Activated CD8-positive, alpha-beta memory T cell treated with anti-CD3 and anti-CD28 coated beads for 36 hours (primary cell): ENCODE data around the gene CDC42EP4. TPM values are rescaled to one million over a fixed set of nuclear protein-coding genes. Genes with fewer than 3 reads are reported as not detected.
"Not testable (repeated sequence)": the region's sequence is repeated elsewhere in the genome, so short reads cannot be mapped to it uniquely, and the experiment has no call there.

Source experiments
- CTCF ChIA-PET: fragments of 350-600 bp; sonication (Branson Sonifier 250); formaldehyde crosslinking; loops from one replicate; lab custom pipeline; 2021; ENCODE audit warnings: antibody characterized with exemption; lab: Charles Lee
- POLR2A ChIA-PET: fragments of 350-600 bp; sonication (Branson Sonifier 250); formaldehyde crosslinking; loops from one replicate; lab custom pipeline; 2021; ENCODE audit warnings: antibody characterized with exemption; lab: Charles Lee
- total RNA-seq, 2 experiments: library from RNA; stranded (reverse); gene quantifications; one replicate each; pipeline ENCODE4 v1.2.3, GENCODE V29; 2021

Gene CDC42EP4
- total RNA-seq, 2 experiments from 2014 or later, result 0.34 to 0.53 TPM

- ChIA-PET CTCF (no interaction called here), POLR2A (no interaction called here)
These were observed 34.8 kb upstream of the CDC42EP4 start for GRCh38 chr17:73346501-73347162.

GRCh38 chr17:73343739-73344454 is 32.1 kb upstream of the CDC42EP4 start:
- ChIA-PET CTCF (no interaction called here), POLR2A (no interaction called here)

DNA sequence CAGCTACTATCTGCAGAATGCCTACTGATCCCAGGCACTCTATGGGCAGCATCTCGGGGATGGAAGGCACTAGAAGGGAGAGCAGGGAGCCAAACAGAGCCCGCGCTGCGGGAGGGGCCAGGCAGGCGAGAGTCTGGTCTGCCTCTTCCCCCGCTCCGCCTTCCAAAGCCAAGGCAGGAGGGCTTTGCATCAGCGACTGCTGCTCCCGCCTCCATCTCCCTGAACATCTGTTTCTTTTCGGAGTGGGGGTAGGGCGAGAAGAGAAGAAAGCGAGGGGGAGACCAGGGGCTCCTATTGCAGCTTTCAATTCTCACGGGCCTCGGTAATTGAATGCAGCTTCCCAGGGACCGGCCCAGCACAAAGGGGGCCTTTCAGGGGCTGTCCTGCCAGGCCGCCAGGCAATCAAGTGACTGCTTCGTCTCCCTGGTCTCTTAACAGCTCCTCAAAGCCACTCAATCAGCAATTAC is 31.4 kb upstream of the CDC42EP4 start:
- POLR2A ChIA-PET, result no interaction called here
- CTCF ChIA-PET, result interaction anchor here (0.9 kb wide), 1 partner anchor 27 kb away, joined by 3 read pairs; no protein-coding TSS in a partner anchor

GRCh38 chr17:73342541-73343167 is 30.9 kb upstream of the CDC42EP4 start:
- ChIA-PET POLR2A (no interaction called here), CTCF (interaction anchor here (0.9 kb wide), 1 partner anchor 27 kb away, joined by 3 read pairs; no protein-coding TSS in a partner anchor)

- CTCF ChIA-PET, result interaction anchor here (0.9 kb wide), 1 partner anchor 28 kb away, joined by 3 read pairs; no protein-coding TSS in a partner anchor
These were observed 30.3 kb upstream of the CDC42EP4 start for GRCh38 chr17:73342050-73342522.

GRCh38 chr17:73341350-73342049 is 29.7 kb upstream of the CDC42EP4 start:
- POLR2A ChIA-PET, result no interaction called here
- CTCF ChIA-PET, result no interaction called here

More at GRCh38 chr17:73342050-73342522, 30.3 kb upstream of the CDC42EP4 start:
- POLR2A ChIA-PET, result no interaction called here

DNA sequence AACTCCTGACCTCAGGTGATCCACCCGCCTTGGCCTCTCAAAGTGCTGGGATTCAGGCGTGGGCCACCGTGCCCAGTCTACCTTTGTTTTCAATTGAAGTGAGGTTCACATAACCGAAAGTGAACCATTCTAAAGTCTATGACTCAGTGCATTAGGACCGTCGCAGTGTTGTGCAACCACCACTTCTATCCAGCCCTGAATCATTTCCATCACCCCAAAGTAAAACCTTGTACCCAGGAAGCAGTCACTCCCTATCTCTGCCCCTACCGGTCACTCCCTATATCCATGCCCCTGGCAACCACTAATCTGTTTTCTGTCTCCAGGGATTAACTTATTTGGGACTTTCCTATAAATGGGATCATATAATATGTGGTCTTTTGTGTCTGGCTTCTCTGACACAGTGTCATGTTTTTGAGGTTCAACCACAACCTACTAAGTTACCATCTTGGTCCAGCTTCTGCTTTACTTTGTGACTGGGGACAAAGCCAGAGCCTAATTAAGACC is 28.3 kb upstream of the CDC42EP4 start:
- ChIA-PET POLR2A (no interaction called here), CTCF (no interaction called here)

- POLR2A ChIA-PET, result no interaction called here
- CTCF ChIA-PET, result no interaction called here
These were observed 26.9 kb upstream of the CDC42EP4 start for GRCh38 chr17:73338566-73339197.

- CTCF ChIA-PET, result no interaction called here
- POLR2A ChIA-PET, result no interaction called here
These were observed 26.3 kb upstream of the CDC42EP4 start for GRCh38 chr17:73338050-73338521.

DNA sequence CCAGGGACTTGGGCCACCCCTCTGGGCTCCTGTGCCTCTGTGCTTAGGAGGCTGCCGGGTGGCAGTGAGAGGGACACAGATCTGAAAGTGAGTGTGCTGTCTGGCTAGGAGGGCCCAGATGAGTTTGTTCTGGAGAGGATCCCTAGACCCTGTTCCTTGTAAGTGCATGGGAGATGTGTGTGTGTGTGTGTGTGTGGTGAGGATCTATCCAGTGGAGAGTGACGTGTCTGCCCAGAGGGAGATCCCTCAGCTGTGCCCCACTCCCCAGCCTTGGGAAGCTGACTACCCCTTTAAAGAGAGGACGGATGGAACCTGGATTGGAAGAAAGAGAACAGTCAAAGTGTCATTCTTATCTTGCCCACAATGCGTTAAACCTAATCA is 25.5 kb upstream of the CDC42EP4 start:
- ChIA-PET CTCF (no interaction called here), POLR2A (no interaction called here)

DNA sequence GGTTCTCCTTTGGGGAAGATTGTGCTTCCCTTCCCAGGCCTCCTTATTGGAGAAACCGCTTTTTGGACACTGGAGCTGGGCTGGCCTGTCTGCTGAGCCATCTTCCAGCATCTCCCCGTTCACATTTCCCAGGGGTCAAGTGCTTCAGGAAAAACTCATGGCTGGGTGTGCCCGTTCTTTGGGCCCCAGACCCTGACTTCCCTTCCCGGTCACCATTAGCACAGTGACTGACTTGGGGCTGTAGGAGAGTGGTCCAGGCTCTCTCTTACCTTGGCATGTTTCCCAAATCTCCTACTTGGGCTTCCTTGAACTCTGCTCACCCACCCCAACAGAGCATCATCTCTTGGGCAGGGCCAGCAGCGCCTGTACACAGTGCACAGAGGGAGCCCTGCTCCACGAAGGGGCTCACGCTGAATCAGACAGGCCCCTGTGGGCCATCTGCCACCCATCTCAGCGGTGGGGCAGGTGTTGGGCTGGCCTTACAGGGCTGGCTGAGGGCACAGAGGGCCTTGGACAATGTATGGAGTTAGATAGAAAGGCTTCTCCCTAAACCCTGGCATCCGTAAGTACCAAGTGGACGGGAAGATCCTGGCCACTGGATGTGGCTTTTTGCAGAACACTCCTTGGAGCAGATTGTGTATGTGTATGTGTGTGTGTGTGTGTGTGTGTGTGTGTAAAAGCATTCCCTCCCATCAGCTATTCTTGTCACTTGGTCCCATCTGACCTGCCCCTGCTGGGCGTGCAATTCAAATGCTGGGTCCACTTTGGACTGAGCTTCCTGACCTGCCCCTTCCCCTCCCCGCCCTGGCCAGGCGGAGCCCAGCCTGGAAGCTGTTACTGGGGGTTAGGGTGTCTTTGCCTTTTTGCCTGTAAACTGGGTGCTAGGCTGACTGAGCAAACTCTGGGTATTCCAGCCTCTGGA is 24.9 kb upstream of the CDC42EP4 start:
- CTCF ChIA-PET, result interaction anchor here (0.6 kb wide), 1 partner anchor 11 kb away, joined by 5 read pairs; no protein-coding TSS in a partner anchor
- POLR2A ChIA-PET, result no interaction called here

- CTCF ChIA-PET, result interaction anchor here (0.6 kb wide), 1 partner anchor 12 kb away, joined by 5 read pairs; no protein-coding TSS in a partner anchor
- POLR2A ChIA-PET, result no interaction called here
These were observed 24.0 kb upstream of the CDC42EP4 start for GRCh38 chr17:73335591-73336407.

- POLR2A ChIA-PET, result no interaction called here
- CTCF ChIA-PET, result no interaction called here
These were observed 23.1 kb upstream of the CDC42EP4 start for GRCh38 chr17:73334771-73335513.

DNA sequence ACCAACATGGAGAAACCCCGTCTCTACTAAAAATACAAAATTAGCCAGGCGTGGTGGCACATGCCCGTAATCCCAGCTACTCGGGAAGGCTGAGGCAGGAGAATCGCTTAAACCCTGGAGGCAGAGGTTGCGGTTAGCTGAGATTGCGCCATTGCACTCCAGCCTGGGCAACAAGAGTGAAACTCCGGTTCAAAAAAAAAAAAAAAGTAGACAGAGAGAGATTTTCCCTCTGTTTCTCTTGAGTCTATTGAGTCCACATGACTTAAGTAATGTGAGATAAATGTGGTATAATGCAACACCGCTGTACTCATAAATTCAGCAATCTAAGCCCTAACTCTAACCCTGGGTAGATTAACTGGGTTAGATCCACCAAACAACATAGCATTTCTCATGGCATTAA is 21.6 kb upstream of the CDC42EP4 start:
- POLR2A ChIA-PET, result not testable (repeated sequence)
- CTCF ChIA-PET, result interaction anchor here (0.6 kb wide), 1 partner anchor 20 kb away, joined by 4 read pairs; no protein-coding TSS in a partner anchor

DNA sequence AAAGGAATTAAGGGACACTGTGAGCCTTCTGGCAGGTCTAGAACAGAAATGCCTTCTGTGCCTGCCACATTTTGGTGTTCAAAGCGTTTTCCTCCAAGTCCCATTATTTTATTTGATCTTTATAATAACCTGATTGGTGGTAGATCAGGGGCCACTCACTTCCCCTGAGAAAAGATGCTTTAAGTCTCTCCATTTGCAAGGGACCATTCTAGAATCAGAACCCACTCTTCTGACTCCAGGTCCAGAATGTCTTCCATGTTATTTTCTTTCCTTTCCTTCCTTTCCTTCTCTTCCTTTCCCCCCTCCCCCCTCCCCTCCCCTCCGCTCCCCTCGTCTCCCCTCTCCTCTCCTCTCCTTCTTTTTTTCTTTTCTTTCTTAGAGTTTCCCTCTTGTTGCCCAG is 19.3 kb upstream of the CDC42EP4 start:
- POLR2A ChIA-PET, result no interaction called here
- CTCF ChIA-PET, result no interaction called here

DNA sequence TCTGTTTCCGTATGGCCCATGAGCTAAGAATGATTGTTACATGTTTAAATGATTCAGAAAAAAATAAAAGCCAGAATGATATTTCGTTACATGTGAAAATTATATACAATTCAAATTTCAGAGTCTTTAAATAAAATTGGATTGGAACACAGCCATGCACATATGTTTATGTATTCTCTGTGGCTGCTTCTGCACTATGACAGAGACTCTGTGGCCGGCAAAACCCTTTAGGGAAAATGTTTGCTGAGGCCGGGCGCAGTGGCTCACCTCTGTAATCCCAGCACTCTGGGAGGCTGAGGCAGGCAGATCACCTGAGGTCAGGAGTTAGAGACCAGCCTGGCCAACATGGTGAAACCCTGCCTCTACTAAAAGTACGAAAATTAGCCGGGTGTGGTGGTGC is 15.9 kb upstream of the CDC42EP4 start:
- ChIA-PET CTCF (no interaction called here), POLR2A (no interaction called here)
